GM21360 (cell line): ENCODE results near the gene RUBCN.
A peak's percentile ranks its signal among the peaks of the same experiment; 100 is the strongest.
"Not testable (repeated sequence)": the region's sequence is repeated elsewhere in the genome, so short reads cannot be mapped to it uniquely, and the experiment has no call there.

ENCODE experiments used
- ATAC-seq: cut with Tn5 transposase; IDR thresholded peaks from one replicate; pipeline ENCODE4 v1.9.1; 2021; ENCODE audit warnings: mild to moderate bottlenecking, moderate library complexity; ENCODE audit not compliant: unreplicated experiment

The RUBCN gene

DNA sequence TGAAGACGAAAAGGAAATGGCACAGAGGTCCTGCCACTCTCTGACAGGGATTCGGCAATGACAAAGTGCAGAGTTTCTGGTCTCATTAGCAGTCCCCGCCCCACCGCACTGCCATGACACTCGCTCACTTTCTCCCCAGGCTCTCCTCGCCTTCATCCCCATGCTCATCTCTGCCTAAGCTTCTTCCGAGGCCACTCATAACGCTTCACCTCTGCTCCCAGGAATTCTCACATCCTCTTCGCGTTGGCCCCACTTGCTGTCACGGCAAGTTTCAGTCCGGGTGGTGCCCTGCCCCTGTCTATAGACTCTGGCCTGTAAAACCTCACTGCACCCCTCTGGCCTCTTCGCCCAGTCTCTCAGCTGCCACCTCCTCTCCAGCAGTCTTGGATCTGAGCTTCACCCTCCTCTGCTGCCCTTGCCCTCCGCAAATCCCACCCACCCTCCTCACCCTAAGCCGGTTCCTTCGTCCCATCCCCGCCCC is 654 bp downstream of the RUBCN start:
- no peak for ATAC-seq

DNA sequence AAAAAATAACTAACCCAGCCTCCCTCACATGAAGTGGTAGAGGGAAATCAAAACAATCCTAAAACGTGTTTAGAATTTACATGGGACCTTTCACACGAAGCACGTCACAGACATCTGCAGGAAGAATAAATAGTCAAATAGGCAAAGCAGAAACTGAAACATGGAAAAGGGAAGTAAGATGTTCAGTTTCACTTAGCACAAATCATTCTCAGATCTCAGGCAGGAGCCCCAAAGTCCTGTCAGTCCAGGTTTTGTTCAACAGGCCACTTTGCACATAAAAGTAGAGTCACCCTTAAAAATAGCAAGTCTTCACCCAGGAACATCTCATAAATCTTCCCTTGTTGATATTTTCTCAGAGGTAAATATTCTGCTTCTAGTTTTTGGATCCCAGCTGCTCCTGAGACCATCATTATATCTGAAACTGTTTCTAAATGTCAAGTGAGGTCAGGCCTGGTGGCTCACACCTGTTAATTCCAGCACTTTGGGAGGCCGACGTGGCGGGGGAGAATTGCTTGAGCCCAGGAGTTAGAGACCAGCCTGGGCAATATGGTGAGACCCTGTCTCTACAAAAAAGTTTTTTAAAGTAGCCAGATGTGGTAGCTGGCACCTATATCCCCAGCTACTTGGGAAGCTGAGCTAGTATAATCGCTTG is 1.9 kb downstream of the RUBCN start:
- peak; percentile 31 for ATAC-seq

DNA sequence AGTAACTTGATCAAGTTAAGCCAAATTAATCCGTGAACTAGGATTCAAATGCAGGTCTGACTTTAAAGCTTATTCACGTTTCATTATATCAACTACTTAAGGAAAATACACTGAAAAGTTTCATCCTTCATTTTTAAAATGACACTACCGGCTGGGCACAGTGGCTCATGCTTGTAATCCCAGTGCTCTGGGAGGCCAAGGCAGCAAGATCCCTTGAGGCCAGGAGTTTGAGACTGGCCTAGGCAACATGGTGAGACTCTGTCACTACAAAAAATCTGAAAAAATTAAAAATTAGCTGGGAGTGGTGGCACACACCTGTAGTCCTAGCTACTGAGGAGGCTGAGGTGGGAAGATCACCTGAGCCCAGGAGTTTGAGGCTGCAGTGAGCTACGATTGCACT is 3.7 kb downstream of the RUBCN start:
- no peak for ATAC-seq

DNA sequence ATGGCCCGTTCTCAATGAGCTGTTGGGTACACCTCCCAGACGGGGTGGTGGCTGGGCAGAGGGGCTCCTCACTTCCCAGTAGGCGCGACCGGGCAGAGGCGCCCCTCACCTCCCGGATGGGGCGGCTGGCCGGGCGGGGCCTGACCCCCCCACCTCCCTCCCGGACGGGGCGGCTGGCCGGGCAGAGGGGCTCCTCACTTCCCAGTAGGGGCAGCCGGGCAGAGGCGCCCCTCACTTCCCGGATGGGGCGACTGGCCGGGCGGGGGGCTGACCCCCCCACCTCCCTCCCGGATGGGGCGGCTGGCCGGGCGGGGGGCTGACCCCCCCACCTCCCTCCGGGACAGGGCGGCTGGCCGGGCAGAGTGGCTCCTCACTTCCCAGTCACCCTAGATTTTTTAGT is 5.2 kb downstream of the RUBCN start:
- not testable (repeated sequence) for ATAC-seq

DNA sequence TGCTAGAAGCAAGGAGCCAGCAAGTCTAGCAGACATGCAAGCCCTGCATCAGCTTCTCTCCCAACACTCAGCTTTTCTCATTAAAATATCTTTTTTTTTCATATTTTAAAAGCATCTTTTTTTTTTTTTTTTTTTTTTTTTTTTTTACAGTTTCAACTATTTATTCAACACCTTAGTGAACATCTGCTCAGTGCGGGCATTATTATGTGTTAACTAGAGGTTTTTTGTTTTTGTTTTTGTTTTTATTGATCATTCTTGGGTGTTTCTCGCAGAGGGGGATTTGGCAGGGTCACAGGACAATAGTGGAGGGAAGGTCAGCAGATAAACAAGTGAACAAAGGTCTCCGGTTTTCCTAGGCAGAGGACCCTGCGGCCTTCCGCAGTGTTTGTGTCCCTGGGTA is 5.9 kb downstream of the RUBCN start:
- not testable (repeated sequence) for ATAC-seq

DNA sequence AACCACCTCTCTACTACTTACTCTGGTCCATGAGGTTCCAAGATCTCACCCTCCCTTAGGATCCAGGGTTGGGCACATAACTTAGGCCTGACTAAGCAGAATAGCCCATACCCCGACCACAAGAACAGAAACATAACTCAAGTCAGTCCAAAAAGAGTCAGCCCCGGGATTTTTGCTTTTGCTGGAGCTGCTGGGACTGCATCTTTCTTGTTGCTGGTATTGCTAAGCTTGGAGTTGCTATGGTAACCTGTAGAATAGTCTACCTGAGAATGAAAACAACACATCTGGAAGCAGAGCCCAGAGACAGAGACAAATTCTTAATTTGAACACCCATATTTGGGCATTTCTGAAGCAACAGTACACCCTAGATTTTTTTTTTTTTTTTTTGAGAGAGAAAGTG is 6.5 kb downstream of the RUBCN start:
- no peak for ATAC-seq

DNA sequence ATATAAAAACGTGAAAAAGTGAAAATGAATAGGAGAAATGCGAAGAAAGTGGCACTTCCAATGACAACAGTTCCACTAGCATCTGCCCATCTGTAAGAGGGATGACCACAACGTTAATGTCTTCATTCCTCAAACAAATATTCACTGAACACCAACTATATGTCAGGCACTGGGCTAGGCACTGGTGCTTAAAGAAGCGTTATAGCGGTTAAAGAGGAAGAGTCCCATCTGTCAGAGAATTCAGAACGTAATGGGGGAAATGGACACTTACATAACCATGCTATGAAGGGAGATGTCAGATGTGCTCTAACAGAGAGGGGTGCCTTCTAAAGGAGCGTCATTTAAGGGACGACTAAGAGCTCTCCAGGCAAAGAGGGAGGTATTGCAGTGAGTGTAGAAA is 8.2 kb downstream of the RUBCN start:
- ATAC-seq = no peak

- ATAC-seq = not testable (repeated sequence)
Measured at GRCh38 chr3:197727878-197728277, 8.8 kb downstream of the RUBCN start.

GRCh38 chr3:197722734-197723133 is 14.0 kb downstream of the RUBCN start:
- ATAC-seq = no peak

DNA sequence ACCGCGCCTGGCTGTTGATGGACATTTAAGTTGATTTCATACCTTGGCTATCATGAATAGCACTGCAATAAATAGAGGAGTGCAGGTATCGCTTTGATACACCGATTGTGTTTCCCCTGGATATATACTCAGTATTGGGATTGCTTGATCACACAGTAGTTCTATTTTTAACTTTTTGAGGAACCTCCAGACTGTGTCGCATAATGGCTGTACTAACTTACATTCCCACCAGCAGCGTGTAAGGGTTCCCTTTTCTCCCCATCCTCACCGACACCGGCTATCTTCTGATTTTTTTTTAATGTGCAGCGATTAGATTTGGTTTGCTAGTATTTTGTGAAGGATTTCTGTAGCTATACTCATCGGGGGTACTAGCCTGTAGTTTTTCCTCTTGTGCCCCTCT is 16.0 kb downstream of the RUBCN start:
- no peak for ATAC-seq

DNA sequence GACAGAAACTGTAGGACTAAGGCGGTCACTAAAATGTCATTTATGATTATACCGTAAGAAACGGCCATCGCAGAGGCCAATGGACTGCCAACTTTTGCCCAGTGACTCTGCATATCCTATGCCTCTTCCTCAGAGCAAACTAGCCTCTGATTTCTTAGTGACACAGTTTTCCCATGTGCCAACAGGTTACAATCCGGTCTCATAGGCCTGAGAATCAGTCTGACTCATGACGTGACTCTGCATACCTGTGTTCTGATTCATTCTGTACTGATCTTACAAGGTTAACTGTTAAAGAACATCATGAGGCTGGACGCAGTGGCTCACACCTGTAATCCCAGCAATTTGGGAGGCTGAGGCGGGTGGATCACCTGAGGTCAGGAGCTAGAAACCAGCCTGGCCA is 17.8 kb downstream of the RUBCN start:
- ATAC-seq = no peak

DNA sequence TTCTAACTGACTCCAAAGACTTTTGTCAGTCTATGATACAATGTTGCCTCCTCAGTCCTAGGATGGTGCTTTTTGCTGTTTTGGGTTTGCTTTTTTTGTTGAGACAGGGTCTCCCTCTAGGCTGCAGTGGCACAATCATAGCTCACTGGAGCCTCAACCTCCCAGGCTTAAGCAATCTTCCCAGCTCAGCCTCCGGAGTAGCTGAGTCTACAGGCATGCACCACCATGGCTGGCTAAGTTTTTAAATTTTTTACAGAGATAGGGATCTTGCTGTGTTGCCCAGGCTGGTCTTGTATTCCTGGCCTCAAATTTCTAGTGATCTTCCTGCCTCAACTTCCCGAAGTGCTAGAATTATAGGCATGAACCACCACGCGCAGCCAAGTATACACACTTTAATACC is 22.5 kb downstream of the RUBCN start:
- ATAC-seq = no peak

- ATAC-seq = peak; percentile 18
Measured at GRCh38 chr3:197713477-197713822, 23.3 kb downstream of the RUBCN start.

GRCh38 chr3:197711973-197712707 is 24.6 kb downstream of the RUBCN start:
- peak; percentile 91 for ATAC-seq

DNA sequence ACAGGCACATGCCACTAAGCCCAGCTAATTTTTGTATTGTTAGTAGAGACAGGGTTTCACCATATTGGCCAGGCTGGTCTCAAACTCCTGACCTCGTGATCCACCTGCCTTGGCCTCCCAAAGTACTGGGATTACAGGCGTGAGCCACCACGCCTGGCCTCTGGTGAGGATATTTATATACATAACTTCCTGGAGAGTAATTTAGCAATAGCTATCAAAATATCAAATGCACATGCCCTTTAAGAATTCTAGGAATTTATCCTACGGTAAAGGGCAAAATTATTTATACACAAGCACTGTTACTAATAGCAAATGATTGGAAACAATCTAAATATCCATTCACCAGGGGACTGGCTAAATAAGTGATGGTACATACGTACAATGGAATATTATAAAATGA is 25.7 kb downstream of the RUBCN start:
- ATAC-seq = not testable (repeated sequence)

DNA sequence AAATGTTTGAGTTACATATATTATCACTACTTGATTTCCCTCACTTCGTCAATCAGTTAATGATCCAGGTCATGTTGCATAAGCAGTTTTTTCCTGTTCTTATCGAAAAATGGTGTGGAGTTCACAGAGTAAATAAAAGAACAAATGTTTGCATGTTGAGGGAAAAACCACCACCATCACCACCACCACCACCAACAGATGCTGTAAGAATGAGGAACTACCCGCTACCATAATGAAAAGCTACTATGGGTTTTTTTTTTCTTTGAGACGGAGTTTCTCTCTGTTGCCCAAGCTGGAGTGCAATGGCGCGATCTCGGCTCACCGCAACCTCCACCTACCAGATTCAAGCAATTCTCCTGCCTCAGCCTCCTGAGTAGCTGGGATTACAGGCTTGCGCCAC is 27.6 kb downstream of the RUBCN start:
- ATAC-seq = no peak

GRCh38 chr3:197706658-197707057 is 30.0 kb downstream of the RUBCN start:
- no peak for ATAC-seq

GRCh38 chr3:197701841-197702240 is 34.9 kb downstream of the RUBCN start:
- no peak for ATAC-seq

DNA sequence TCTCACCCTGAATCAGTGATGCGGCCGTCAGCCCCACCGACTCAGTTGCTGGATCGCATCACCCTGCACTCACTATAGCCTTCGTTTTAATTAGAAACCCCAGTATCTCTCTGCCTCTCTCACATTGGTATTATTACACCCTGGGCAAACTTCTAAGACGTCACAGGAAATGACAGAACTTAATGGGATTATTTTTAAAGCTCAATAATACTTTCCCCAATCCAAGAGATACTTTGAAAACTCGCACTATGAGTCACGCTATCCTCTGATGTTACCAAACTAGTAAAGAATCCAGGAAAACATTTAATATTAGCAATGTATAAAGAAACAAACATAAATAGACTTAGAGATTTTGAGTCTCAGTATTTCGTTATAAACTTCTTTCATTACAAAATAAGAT is 36.6 kb downstream of the RUBCN start:
- ATAC-seq = no peak

DNA sequence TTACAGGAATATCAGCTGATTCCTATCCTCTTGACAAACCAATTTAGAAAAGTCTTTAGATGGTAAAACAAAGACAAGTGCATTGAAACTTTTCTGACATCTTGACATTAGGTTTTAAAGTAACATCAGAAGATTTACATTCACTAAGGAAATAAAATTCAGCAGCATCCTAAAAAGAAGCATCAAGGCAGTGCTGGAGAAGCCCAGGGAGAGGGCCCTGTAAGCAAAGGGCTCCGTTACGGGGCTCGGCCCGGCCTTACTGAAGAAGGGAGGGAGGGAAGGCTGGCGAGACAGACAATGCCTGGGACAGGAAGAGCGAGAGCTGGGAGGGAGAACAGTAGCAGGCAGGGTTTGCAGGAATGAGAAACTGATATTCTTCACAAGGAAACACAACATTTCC is 39.3 kb downstream of the RUBCN start:
- no peak for ATAC-seq

DNA sequence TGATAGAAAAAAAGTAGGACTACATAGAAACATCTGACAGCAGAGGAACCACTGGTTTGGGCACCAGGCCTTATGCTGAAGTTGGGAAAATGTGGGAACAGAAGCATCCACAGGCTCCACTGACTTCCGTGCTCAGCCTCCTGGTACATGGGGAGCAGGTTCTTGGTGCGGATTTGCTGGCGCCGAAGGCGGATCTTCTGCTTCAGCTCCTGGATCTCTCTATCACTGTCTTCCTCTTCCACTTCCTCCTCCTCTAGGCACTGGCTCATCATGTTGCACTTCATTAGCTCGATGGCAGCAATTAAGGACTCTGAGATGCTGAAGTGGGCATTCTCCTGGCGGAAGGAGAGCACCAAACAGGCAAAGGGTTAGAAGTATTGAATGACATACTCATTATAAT is 42.5 kb downstream of the RUBCN start:
- no peak for ATAC-seq

DNA sequence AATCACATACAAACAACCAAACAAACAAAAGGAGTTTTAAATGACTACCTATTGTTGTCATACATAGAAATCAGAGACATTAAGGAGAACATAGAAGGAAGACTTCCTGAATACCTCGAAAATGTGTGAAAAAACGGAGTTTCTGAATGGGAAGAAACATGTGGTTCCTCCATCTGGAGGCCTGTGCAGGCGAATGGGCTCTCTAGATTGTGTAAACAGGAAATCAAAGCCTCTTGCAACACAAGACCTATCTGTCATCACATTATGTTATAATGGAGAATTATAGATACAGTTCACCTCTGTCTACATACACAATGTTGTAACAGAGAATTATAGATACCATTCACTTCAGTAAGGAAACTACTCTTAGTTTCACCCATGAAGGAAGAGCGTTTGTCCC is 44.1 kb downstream of the RUBCN start:
- ATAC-seq = no peak

GRCh38 chr3:197690754-197691153 is 46.0 kb downstream of the RUBCN start:
- ATAC-seq = no peak
